GM23338 (cell line): Measurements from ENCODE around the gene ZER1.

ENCODE experiments used
- CTCF ChIP-seq, 2 experiments: fragments of 200-600 bp in 1 of 2; sonication (generic) in 1 of 2; conservative IDR thresholded peaks; 2 replicates each; pipeline versions ENCODE4 v1.5.1 to v1.6.1; 2016 to 2017; ENCODE audit warnings: antibody characterized with exemption in 2 of 2, low read depth in 2 of 2, mild to moderate bottlenecking in 2 of 2, moderate library complexity in 1 of 2
- EZH2 ChIP-seq: fragments of 200-600 bp; sonication (generic); IDR thresholded peaks from one replicate; pipeline ENCODE4 v1.8.0; 2017; ENCODE audit warnings: antibody characterized with exemption, mild to moderate bottlenecking, low read depth; ENCODE audit not compliant: unreplicated experiment

GRCh38 chr9:128807827-128808226 is 36.1 kb upstream of the ZER1 start:
- TF ChIP-seq CTCF (conservative IDR thresholded peaks at IDR 0.05; ENCODE audit: low read depth in 2 of 2) (no peak), EZH2 (no peak)
